HepG2 (cell line): ENCODE measurements around the gene JADE3. TPM values are rescaled to one million over a fixed set of nuclear protein-coding genes. Genes with fewer than 3 reads are reported as not detected.
A peak's percentile ranks its signal among the peaks of the same experiment; 100 is the strongest.

Experiments used
- ADNP ChIP-seq: sonication (generic); formaldehyde crosslinking; IDR thresholded peaks from 2 replicates; pipeline ENCODE4 v1.4.0; 2020; ENCODE audit warnings: missing genetic modification reagents
- ATM ChIP-seq: fragments of 450-650 bp; IDR thresholded peaks from 2 replicates; pipeline ENCODE4 v1.7.1; 2017; ENCODE audit warnings: mild to moderate bottlenecking, borderline replicate concordance
- CC2D1A ChIP-seq: sonication (generic); formaldehyde crosslinking; IDR thresholded peaks from 2 replicates; pipeline ENCODE4 v1.8.1; 2023; ENCODE audit warnings: mild to moderate bottlenecking, missing genetic modification reagents
- ERF ChIP-seq: IDR thresholded peaks from 2 replicates; pipeline ENCODE4 v1.6.1; 2018; ENCODE audit warnings: missing biosample characterization, missing genetic modification reagents
- FIP1L1 ChIP-seq: fragments of 200-400 bp; formaldehyde crosslinking; IDR thresholded peaks from 2 replicates; pipeline ENCODE4 v1.6.1; 2018; ENCODE audit warnings: low read depth, mild to moderate bottlenecking, low read length, moderate library complexity, borderline replicate concordance; ENCODE audit not compliant: insufficient read depth
- GATAD2A ChIP-seq: IDR thresholded peaks from 2 replicates; pipeline ENCODE4 v1.6.1; 2016
- HOXA3 ChIP-seq: sonication (generic); formaldehyde crosslinking; IDR thresholded peaks from 2 replicates; pipeline ENCODE4 v1.5.0; 2020; ENCODE audit warnings: missing genetic modification reagents
- HOXA5 ChIP-seq: sonication (generic); formaldehyde crosslinking; IDR thresholded peaks from 2 replicates; pipeline ENCODE4 v1.4.0; 2020; ENCODE audit warnings: missing genetic modification reagents
- KDM5A ChIP-seq: fragments of 200-600 bp; sonication (generic); IDR thresholded peaks from 2 replicates; pipeline ENCODE4 v1.7.0; 2018; ENCODE audit warnings: antibody characterized with exemption, mild to moderate bottlenecking, low read length, borderline replicate concordance
- MTF1 ChIP-seq: sonication (generic); formaldehyde crosslinking; IDR thresholded peaks from 2 replicates; pipeline ENCODE4 v1.5.0; 2020; ENCODE audit warnings: missing genetic modification reagents
- PHF20 ChIP-seq: sonication (generic); formaldehyde crosslinking; IDR thresholded peaks from 2 replicates; pipeline ENCODE4 v1.5.0; 2020; ENCODE audit warnings: mild to moderate bottlenecking, missing genetic modification reagents
- POGZ ChIP-seq: sonication (generic); formaldehyde crosslinking; IDR thresholded peaks from 2 replicates; pipeline ENCODE4 v1.4.0; 2020; ENCODE audit warnings: mild to moderate bottlenecking, missing genetic modification reagents
- RFX5 ChIP-seq: IDR thresholded peaks from 2 replicates; pipeline ENCODE4 v1.6.1; 2011; ENCODE audit warnings: low read depth, low read length, improper control_type of control experiment
- SKI ChIP-seq: fragments of 450-650 bp; IDR thresholded peaks from one replicate; pipeline ENCODE4 v1.6.1; 2018; ENCODE audit warnings: mild to moderate bottlenecking; ENCODE audit not compliant: partially characterized antibody
- TAF1 ChIP-seq: sonication (generic); formaldehyde crosslinking; IDR thresholded peaks from 2 replicates; pipeline ENCODE4 v1.4.0; 2020; ENCODE audit warnings: missing genetic modification reagents
- ZFP36L1 ChIP-seq: sonication (generic); formaldehyde crosslinking; IDR thresholded peaks from 2 replicates; pipeline ENCODE4 v1.8.0; 2022; ENCODE audit warnings: mild to moderate bottlenecking, missing genetic modification reagents, moderate library complexity
- ZMYM4 ChIP-seq: sonication (generic); formaldehyde crosslinking; IDR thresholded peaks from 2 replicates; pipeline ENCODE4 v1.8.1; 2023; ENCODE audit warnings: mild to moderate bottlenecking, missing genetic modification reagents
- ZNF143 ChIP-seq: sonication (generic); formaldehyde crosslinking; IDR thresholded peaks from 2 replicates; pipeline ENCODE4 v1.4.0; 2020; ENCODE audit warnings: missing genetic modification reagents
- ZNF484 ChIP-seq: sonication (generic); formaldehyde crosslinking; IDR thresholded peaks from 2 replicates; pipeline ENCODE4 v1.5.1; 2020; ENCODE audit warnings: mild to moderate bottlenecking, low read depth, missing genetic modification reagents, borderline replicate concordance
- ZNF619 ChIP-seq: sonication (generic); formaldehyde crosslinking; IDR thresholded peaks from 2 replicates; pipeline ENCODE4 v1.4.0; 2020; ENCODE audit warnings: mild to moderate bottlenecking, missing genetic modification reagents
- ZNF724P ChIP-seq: sonication (generic); formaldehyde crosslinking; IDR thresholded peaks from 2 replicates; pipeline ENCODE4 v1.8.0; 2022; ENCODE audit warnings: missing genetic modification reagents, borderline replicate concordance
- ZNF768 ChIP-seq: sonication (generic); formaldehyde crosslinking; IDR thresholded peaks from 2 replicates; pipeline ENCODE4 v1.4.0; 2020; ENCODE audit warnings: missing genetic modification reagents
- polyA plus RNA-seq, 8 experiments: library from polyadenylated mRNA; depleted of rRNA in 3 of 8; stranded (reverse) in 7 of 8; unstranded in 1 of 8; fragments of >200 nt; fragmentation: Illumina TruSeq in 4 of 8; extraction: Trizol in 4 of 8; gene quantifications; 2 replicates each; pipeline versions ENCODE4 v1.2.1 to v1.2.3, GENCODE V29; 2011 to 2016; ENCODE audit warnings: low read depth in 4 of 8, missing spikeins in 1 of 8, mixed read lengths in 1 of 8; ENCODE audit not compliant: insufficient read depth in 1 of 8
- total RNA-seq, 5 experiments: library from RNA; depleted of rRNA; stranded (reverse); fragments of >200 nt; fragmentation: Illumina TruSeq; extraction: Trizol; gene quantifications; 2 replicates each; pipeline ENCODE4 v1.2.3, GENCODE V29; 2016; ENCODE audit warnings: low read depth in 1 of 5
- TF ChIP-seq, protein P1 (sequence below): sonication (generic); formaldehyde crosslinking; IDR thresholded peaks from 2 replicates; pipeline ENCODE4 v1.4.0; 2020; ENCODE audit warnings: mild to moderate bottlenecking, low read depth, missing genetic modification reagents
- TF ChIP-seq, protein P2 (sequence below): sonication (generic); formaldehyde crosslinking; IDR thresholded peaks from 2 replicates; pipeline ENCODE4 v1.4.0; 2020; ENCODE audit warnings: missing genetic modification reagents
- TF ChIP-seq, protein P3 (sequence below): sonication (generic); formaldehyde crosslinking; IDR thresholded peaks from 2 replicates; pipeline ENCODE4 v1.4.0; 2020; ENCODE audit warnings: missing genetic modification reagents

Gene JADE3
- total and polyA plus RNA-seq, 2 of the 13 experiments (the other 11 are each of a cell fraction or from before 2014, with no cell fraction given), result 7.7 to 7.8 TPM

DNA sequence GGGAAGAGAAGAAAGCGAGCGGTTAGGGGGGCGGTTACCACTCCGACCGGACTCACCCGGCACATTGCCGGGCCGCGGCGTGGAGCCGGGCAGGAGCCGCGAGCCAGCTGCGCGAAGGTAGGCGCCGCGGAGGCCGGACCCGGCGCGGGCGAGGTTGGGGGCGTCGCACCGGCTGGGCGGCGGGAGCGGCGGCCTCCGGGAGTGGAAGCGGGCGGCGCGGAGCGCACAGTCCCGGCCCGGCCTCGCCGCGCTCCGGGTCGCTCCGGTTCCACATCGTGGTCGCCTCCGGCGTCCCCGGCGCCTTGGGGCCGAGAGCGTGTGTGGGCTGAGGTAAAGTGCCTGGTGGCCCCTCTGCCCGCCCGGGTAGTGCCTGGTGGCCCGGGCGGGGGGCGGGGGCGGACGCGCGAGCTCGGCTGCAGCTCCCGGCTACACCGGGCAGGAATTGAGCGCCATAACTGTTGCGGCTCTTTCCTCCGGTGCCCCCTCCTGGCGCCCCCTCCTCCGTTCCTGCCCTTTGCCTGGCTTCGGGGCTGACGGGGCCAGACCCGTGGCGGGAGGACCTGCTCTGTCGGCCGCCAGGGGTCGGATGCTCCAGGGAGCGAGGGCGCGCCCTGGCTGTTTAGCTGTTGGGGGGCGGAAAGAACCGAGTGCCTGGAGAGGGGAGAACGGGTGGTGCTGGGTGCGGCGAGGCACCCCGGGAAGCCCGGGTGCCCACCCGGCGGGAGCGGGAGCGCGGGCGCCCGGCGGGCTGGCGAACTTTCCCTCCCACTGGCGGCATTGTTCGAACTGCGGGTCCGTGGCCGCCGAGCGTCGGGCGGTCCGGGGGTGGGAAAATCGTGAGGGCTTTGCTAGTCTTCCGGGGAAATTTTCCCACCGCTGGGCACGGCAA, 626 bp downstream of the JADE3 start (continued):
- TF ChIP-seq, protein P1, sequence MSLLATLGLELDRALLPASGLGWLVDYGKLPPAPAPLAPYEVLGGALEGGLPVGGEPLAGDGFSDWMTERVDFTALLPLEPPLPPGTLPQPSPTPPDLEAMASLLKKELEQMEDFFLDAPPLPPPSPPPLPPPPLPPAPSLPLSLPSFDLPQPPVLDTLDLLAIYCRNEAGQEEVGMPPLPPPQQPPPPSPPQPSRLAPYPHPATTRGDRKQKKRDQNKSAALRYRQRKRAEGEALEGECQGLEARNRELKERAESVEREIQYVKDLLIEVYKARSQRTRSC (CRISPR knock-in tag), result no peak
- no peak for TF ChIP-seq ZNF619 (CRISPR knock-in tag)
- TF ChIP-seq RFX5, result no peak
- TF ChIP-seq CC2D1A (CRISPR knock-in tag), result no peak
- TF ChIP-seq ZNF484 (CRISPR knock-in tag), result no peak
- no peak for TF ChIP-seq ZNF724P (CRISPR knock-in tag)
- TF ChIP-seq, protein P2, sequence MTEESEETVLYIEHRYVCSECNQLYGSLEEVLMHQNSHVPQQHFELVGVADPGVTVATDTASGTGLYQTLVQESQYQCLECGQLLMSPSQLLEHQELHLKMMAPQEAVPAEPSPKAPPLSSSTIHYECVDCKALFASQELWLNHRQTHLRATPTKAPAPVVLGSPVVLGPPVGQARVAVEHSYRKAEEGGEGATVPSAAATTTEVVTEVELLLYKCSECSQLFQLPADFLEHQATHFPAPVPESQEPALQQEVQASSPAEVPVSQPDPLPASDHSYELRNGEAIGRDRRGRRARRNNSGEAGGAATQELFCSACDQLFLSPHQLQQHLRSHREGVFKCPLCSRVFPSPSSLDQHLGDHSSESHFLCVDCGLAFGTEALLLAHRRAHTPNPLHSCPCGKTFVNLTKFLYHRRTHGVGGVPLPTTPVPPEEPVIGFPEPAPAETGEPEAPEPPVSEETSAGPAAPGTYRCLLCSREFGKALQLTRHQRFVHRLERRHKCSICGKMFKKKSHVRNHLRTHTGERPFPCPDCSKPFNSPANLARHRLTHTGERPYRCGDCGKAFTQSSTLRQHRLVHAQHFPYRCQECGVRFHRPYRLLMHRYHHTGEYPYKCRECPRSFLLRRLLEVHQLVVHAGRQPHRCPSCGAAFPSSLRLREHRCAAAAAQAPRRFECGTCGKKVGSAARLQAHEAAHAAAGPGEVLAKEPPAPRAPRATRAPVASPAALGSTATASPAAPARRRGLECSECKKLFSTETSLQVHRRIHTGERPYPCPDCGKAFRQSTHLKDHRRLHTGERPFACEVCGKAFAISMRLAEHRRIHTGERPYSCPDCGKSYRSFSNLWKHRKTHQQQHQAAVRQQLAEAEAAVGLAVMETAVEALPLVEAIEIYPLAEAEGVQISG (CRISPR knock-in tag), result peak; percentile 77
- no peak for TF ChIP-seq ATM
- TF ChIP-seq MTF1, result no peak
- TF ChIP-seq ZNF143 (CRISPR knock-in tag), result no peak
- TF ChIP-seq SKI, result peak; percentile 21
- no peak for TF ChIP-seq FIP1L1
- TF ChIP-seq PHF20 (CRISPR knock-in tag), result no peak
- no peak for TF ChIP-seq ADNP
- peak; percentile 45; the same call in 1 of the 2 replicates for TF ChIP-seq ZNF768 (CRISPR knock-in tag)
- TF ChIP-seq, protein P3, sequence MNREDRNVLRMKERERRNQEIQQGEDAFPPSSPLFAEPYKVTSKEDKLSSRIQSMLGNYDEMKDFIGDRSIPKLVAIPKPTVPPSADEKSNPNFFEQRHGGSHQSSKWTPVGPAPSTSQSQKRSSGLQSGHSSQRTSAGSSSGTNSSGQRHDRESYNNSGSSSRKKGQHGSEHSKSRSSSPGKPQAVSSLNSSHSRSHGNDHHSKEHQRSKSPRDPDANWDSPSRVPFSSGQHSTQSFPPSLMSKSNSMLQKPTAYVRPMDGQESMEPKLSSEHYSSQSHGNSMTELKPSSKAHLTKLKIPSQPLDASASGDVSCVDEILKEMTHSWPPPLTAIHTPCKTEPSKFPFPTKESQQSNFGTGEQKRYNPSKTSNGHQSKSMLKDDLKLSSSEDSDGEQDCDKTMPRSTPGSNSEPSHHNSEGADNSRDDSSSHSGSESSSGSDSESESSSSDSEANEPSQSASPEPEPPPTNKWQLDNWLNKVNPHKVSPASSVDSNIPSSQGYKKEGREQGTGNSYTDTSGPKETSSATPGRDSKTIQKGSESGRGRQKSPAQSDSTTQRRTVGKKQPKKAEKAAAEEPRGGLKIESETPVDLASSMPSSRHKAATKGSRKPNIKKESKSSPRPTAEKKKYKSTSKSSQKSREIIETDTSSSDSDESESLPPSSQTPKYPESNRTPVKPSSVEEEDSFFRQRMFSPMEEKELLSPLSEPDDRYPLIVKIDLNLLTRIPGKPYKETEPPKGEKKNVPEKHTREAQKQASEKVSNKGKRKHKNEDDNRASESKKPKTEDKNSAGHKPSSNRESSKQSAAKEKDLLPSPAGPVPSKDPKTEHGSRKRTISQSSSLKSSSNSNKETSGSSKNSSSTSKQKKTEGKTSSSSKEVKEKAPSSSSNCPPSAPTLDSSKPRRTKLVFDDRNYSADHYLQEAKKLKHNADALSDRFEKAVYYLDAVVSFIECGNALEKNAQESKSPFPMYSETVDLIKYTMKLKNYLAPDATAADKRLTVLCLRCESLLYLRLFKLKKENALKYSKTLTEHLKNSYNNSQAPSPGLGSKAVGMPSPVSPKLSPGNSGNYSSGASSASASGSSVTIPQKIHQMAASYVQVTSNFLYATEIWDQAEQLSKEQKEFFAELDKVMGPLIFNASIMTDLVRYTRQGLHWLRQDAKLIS, result no peak
- no peak for TF ChIP-seq KDM5A
- TF ChIP-seq POGZ (CRISPR knock-in tag), result 0 out of 2 replicates have a peak, but pooled peaks have one; percentile 27
- no peak for TF ChIP-seq GATAD2A (CRISPR knock-in tag)
- TF ChIP-seq HOXA3 (CRISPR knock-in tag), result 0 out of 2 replicates have a peak, but pooled peaks have one; percentile 22
- no peak for TF ChIP-seq ERF (CRISPR knock-in tag)
- TF ChIP-seq ZFP36L1 (CRISPR knock-in tag), result no peak
- TF ChIP-seq HOXA5 (CRISPR knock-in tag), result no peak
- TF ChIP-seq TAF1 (CRISPR knock-in tag), result 0 out of 2 replicates have a peak, but pooled peaks have one; percentile 28
- TF ChIP-seq ZMYM4, result 0 out of 2 replicates have a peak, but pooled peaks have one; percentile 42
